Thoracic aorta (tissue), 2 donors: ENCODE data around the gene DAAM1. TPM values are rescaled to one million over a fixed set of nuclear protein-coding genes. Genes with fewer than 3 reads are reported as not detected.

ENCODE experiments used
- ATAC-seq: fragments of 150-250 bp; one replicate; pipeline ENCODE4 v1.8.0; 2017; ENCODE audit warnings: low read depth; ENCODE audit not compliant: insufficient number of reproducible peaks, low FRiP score
- DNase-seq: peaks from one replicate; pipeline ENCODE4 v3.0.0-alpha.2; 2020; ENCODE audit warnings: low spot score
- H3K27ac ChIP-seq, 2 donors: fragments of 200-600 bp; sonication (generic); 1 replicate in 1 of 2; 2 replicates in 1 of 2; pipeline ENCODE4 v1.5.1; 2016; ENCODE audit warnings: mild to moderate bottlenecking in 2 of 2, moderate library complexity in 2 of 2
- H3K27me3 ChIP-seq: fragments of 200-600 bp; sonication (generic); replicated peaks from 2 replicates; pipeline ENCODE4 v1.6.0; 2016; ENCODE audit warnings: mild to moderate bottlenecking; ENCODE audit not compliant: insufficient read depth
- H3K36me3 ChIP-seq: fragments of 200-600 bp; sonication (generic); one replicate; pipeline ENCODE4 v1.5.1; 2016
- H3K4me1 ChIP-seq, 2 donors: fragments of 200-600 bp; sonication (generic); 1 replicate in 1 of 2; 2 replicates in 1 of 2; pipeline versions ENCODE4 v1.5.1 to v1.6.0; 2016; ENCODE audit warnings: low read depth in 2 of 2, mild to moderate bottlenecking in 1 of 2; ENCODE audit not compliant: control insufficient read depth in 1 of 2
- H3K4me3 ChIP-seq: fragments of 200-600 bp; sonication (generic); 2 replicates; pipeline ENCODE4 v1.5.1; 2016; ENCODE audit warnings: mild to moderate bottlenecking
- H3K9me3 ChIP-seq: fragments of 200-600 bp; sonication (generic); 2 replicates; pipeline ENCODE4 v1.5.1; 2016
- total RNA-seq, 2 donors: library from RNA; depleted of rRNA; stranded (reverse); fragments of >200 nt; gene quantifications; one replicate each; pipeline versions ENCODE4 v1.1.0 to v1.2.3, GENCODE V29; 2016
- TF ChIP-seq, protein P1 (sequence below): fragments of 200-600 bp; sonication (generic); IDR thresholded peaks from one replicate; pipeline ENCODE4 v1.5.1; 2019; ENCODE audit warnings: antibody characterized with exemption

DAAM1 gene
- total RNA-seq, 2 donors from 2014 or later: 35.9 to 56.6 TPM

DNA sequence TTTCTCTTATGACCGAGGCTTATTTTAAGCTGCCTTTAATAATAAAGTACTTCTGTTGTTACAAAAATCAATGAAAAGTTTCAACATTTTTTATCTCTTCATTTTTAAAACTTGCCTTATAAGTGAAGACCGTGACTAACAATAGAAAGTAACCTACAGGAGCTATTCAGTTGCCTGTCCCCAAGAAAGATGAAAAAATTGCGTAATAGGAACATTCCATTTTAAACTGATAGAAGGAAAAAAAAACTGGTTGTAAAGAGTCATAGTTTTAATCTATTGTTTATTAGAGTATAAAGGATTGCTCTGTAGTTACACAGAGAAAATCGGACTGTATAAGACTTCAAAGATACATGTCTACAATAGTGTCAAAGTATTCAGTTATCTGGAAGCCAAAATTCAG lies 83.3 kb downstream of the DAAM1 start:
- Histone ChIP-seq H3K4me3 (no peak overlapping the region), H3K4me1 (peaks cover 27 to 80% of the 10 kb centered on the region in 2 donors), H3K27ac (peak overlapping the region; percentile 19 to 36), H3K27me3 (no peaks in the 10 kb centered on the region), H3K9me3 (no peaks in the 10 kb centered on the region), H3K36me3 (no peaks in the 10 kb centered on the region)
- ATAC-seq (no peak), DNase-seq (no peak)
- TF ChIP-seq, protein P1, sequence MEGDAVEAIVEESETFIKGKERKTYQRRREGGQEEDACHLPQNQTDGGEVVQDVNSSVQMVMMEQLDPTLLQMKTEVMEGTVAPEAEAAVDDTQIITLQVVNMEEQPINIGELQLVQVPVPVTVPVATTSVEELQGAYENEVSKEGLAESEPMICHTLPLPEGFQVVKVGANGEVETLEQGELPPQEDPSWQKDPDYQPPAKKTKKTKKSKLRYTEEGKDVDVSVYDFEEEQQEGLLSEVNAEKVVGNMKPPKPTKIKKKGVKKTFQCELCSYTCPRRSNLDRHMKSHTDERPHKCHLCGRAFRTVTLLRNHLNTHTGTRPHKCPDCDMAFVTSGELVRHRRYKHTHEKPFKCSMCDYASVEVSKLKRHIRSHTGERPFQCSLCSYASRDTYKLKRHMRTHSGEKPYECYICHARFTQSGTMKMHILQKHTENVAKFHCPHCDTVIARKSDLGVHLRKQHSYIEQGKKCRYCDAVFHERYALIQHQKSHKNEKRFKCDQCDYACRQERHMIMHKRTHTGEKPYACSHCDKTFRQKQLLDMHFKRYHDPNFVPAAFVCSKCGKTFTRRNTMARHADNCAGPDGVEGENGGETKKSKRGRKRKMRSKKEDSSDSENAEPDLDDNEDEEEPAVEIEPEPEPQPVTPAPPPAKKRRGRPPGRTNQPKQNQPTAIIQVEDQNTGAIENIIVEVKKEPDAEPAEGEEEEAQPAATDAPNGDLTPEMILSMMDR: no peak

DNA sequence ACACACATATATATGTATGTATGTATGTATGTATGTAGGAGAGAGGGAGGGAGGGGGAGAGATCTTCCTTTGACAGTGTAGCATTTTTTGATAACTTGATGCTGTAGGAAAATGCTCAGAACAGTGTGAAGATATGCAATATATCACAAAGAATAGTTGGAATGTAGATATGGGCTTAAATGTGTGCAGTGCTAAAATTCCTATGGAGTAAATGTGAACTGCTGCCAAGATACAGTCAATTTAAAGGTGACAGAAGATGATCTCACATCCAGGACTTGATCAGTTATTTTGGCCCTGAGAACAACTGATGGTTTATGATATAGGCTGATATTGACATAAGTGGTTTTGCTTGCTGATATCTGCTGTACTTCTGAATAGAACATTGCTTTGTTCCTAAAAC lies 84.2 kb downstream of the DAAM1 start:
- H3K4me1 ChIP-seq: peaks cover 27 to 86% of the 10 kb centered on the region in 2 donors
- H3K36me3 ChIP-seq: no peaks in the 10 kb centered on the region
- TF ChIP-seq, protein P1: no peak
- no peaks in the 10 kb centered on the region for H3K27me3 ChIP-seq
- ATAC-seq: no peak
- no peak for DNase-seq
- no peaks in the 10 kb centered on the region for H3K9me3 ChIP-seq
- H3K4me3 ChIP-seq: no peak overlapping the region
- no peak overlapping the region for H3K27ac ChIP-seq

DNA sequence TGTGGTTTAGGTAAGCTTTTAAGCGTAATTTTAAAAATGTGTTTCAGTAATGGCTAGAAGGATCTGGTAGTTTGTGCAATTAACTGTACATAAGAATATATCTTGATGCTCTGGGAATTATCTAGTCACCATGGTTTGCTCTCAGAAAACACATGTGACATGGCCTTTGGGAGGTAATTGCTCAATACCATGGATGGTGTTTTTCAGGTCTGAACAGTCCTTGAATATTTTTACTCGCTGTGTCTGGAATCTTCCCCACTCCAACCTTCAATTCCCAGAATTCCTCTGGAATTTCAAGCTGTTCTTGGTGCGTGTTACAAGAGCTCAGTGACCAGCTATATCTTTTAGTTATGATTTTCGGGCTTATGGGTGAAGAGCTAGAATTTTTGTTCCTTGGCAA lies 85.3 kb downstream of the DAAM1 start:
- peaks cover 36 to 90% of the 10 kb centered on the region in 2 donors for H3K4me1 ChIP-seq
- peak overlapping the region; percentile 8 to 84 for H3K27ac ChIP-seq
- no peaks in the 10 kb centered on the region for H3K36me3 ChIP-seq
- ATAC-seq (no peak), DNase-seq (no peak)
- no peak overlapping the region for H3K4me3 ChIP-seq
- no peaks in the 10 kb centered on the region for H3K9me3 ChIP-seq
- no peaks in the 10 kb centered on the region for H3K27me3 ChIP-seq
- TF ChIP-seq, protein P1: no peak

DNA sequence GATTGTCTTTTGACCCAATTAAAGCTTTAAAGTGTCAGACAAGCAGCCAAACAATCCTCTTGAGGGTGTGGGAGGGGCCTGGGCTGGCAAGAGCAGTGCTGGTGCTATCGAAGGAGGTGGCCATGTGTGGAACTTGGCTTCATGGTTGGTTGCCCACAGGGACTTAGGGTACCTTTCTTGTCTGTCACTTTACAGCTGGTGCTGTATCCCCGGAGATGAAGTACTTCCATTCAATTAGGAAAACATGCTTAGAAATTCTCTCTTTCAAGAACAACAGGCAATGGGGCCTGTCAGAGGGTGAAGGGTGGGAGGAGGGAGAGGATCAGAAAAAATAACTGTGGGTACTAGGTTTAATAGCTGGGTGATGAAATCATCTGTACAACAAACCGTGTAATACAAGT lies 86.5 kb downstream of the DAAM1 start:
- TF ChIP-seq, protein P1: no peak
- peaks cover 37 to 83% of the 10 kb centered on the region in 2 donors for H3K4me1 ChIP-seq
- H3K9me3 ChIP-seq: no peaks in the 10 kb centered on the region
- H3K27me3 ChIP-seq: no peaks in the 10 kb centered on the region
- DNase-seq (no peak), ATAC-seq (no peak)
- peak overlapping the region; percentile 78 to 84 for H3K27ac ChIP-seq
- no peaks in the 10 kb centered on the region for H3K36me3 ChIP-seq
- peak overlapping the region; percentile 27 for H3K4me3 ChIP-seq

DNA sequence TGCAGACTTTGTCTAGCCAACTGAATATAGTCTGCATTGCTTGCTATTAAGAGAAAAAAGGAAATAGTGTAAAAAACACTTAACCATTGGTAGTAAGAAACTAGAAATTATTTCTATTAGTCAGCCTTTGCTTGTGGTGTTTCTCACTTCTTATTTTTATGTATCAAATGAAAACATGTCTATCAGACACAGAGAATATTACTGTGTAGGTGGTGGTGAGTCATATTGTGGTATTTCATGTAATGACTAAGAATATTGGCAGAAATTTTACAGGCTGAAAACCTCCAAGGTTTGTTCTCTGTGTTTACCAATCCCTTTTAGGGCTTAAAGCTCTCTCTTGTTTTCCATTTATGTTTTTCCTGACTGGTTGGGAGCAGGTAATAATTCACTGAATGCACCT lies 87.2 kb downstream of the DAAM1 start:
- Histone ChIP-seq H3K9me3 (no peaks in the 10 kb centered on the region), H3K4me1 (peaks cover 37 to 76% of the 10 kb centered on the region in 2 donors), H3K27me3 (no peaks in the 10 kb centered on the region), H3K27ac (peak overlapping the region; percentile 78 to 84), H3K36me3 (no peaks in the 10 kb centered on the region), H3K4me3 (peak overlapping the region; percentile 27)
- no peak for DNase-seq
- TF ChIP-seq, protein P1: no peak
- peak; percentile 68 for ATAC-seq
